Uterus (tissue), 2 donors: ENCODE results near the gene TAMALIN.

Experiments
- CTCF ChIP-seq, 4 experiments: fragments of 200-600 bp in 2 of 4; fragments of 450-650 bp in 2 of 4; sonication (generic) in 2 of 4; IDR thresholded peaks; one replicate each; pipeline ENCODE4 v1.5.1; 2016 to 2019; ENCODE audit warnings: antibody characterized with exemption in 4 of 4, mild to moderate bottlenecking in 2 of 4, moderate library complexity in 1 of 4
- POLR2A ChIP-seq, 2 donors: fragments of 450-650 bp; IDR thresholded peaks; one replicate each; pipeline ENCODE4 v1.6.1; 2016; ENCODE audit warnings: antibody characterized with exemption in 2 of 2, mild to moderate bottlenecking in 1 of 2, moderate library complexity in 1 of 2

GRCh38 chr12:51962737-51963136, 44.0 kb upstream of the TAMALIN start:
- TF ChIP-seq CTCF (IDR thresholded peaks at IDR 0.05) (no peak), POLR2A (IDR thresholded peaks at IDR 0.05) (no peak)
